ENCODE measurements around the gene BCL7A. TPM values are rescaled to one million over a fixed set of nuclear protein-coding genes. Genes with fewer than 3 reads are reported as not detected.

The BCL7A gene
- total and polyA plus RNA-seq, 4 experiments from 2014 or later, result 1.5 to 3.7 (median 2.8) TPM

- H3K4me1 Mint-ChIP-seq, result peaks cover 1 to 8% (median 3%) of the 10 kb centered on the region in 4 donors
- no peaks in the 10 kb centered on the region for H3K9me3 Mint-ChIP-seq
- CTCF ChIA-PET (ENCODE audit: partially characterized antibody), result no interaction called here
- peak overlapping the region in 2 of 8 donors; percentile 21 to 30 for H3K4me3 Mint-ChIP-seq
- H3K27me3 Mint-ChIP-seq, result peaks cover 0 to 4% of the 10 kb centered on the region in 2 donors
- H3K27ac ChIP-seq (ENCODE audit: low read depth, low read length), result no peak overlapping the region
- peak overlapping the region in 2 of 7 donors; percentile 32 to 62 for H3K27ac Mint-ChIP-seq
- H3K9me3 ChIP-seq (ENCODE audit: control insufficient read depth in 1 of 2, low read length in 2 of 2), result no peaks in the 10 kb centered on the region
- H3K4me1 ChIP-seq (ENCODE audit: insufficient read depth, low read length), result no peaks in the 10 kb centered on the region
- DNase-seq, result no peak
- H3K36me3 ChIP-seq (ENCODE audit: insufficient read depth, low read length), result no peaks in the 10 kb centered on the region
- intact Hi-C loops (cut with micrococcal nuclease), result no loop called here
- no peak overlapping the region for H3K4me3 ChIP-seq (ENCODE audit: low read length in 2 of 2)
- H3K36me3 Mint-ChIP-seq, result no peaks in the 10 kb centered on the region
- H3K27me3 ChIP-seq (ENCODE audit: insufficient read depth, low read length), result no peaks in the 10 kb centered on the region
- POLR2A ChIA-PET (ENCODE audit: partially characterized antibody), result no interaction called here
These were observed 7.3 kb downstream of the BCL7A start for GRCh38 chr12:122028905-122029560.

GRCh38 chr12:122029620-122030423 lies 8.1 kb downstream of the BCL7A start:
- no peaks in the 10 kb centered on the region for H3K4me1 ChIP-seq (ENCODE audit: insufficient read depth, low read length)
- no peak overlapping the region for H3K4me3 ChIP-seq (ENCODE audit: low read length in 2 of 2)
- H3K9me3 ChIP-seq (ENCODE audit: control insufficient read depth in 1 of 2, low read length in 2 of 2), result no peaks in the 10 kb centered on the region
- peak overlapping the region in 1 of 8 donors; percentile 38 for H3K4me3 Mint-ChIP-seq
- CTCF ChIA-PET (ENCODE audit: partially characterized antibody), result interaction anchor here (2.8 kb wide), 1 partner anchor 112 kb away, joined by 12 read pairs; the partner anchor contains the start of gene CFAP251
- no peaks in the 10 kb centered on the region for H3K36me3 ChIP-seq (ENCODE audit: insufficient read depth, low read length)
- no peak for DNase-seq
- peak overlapping the region in 2 of 7 donors; percentile 23 to 48 for H3K27ac Mint-ChIP-seq
- H3K36me3 Mint-ChIP-seq, result no peaks in the 10 kb centered on the region
- H3K27ac ChIP-seq (ENCODE audit: low read depth, low read length), result no peak overlapping the region
- intact Hi-C loops (cut with micrococcal nuclease), result no loop called here
- peaks cover 0 to 4% of the 10 kb centered on the region in 2 donors for H3K27me3 Mint-ChIP-seq
- H3K9me3 Mint-ChIP-seq, result no peaks in the 10 kb centered on the region
- H3K4me1 Mint-ChIP-seq, result peaks cover 1 to 8% (median 3%) of the 10 kb centered on the region in 4 donors
- no peaks in the 10 kb centered on the region for H3K27me3 ChIP-seq (ENCODE audit: insufficient read depth, low read length)
- POLR2A ChIA-PET (ENCODE audit: partially characterized antibody), result no interaction called here

GRCh38 chr12:122030424-122031035 lies 8.8 kb downstream of the BCL7A start:
- intact Hi-C loops (cut with micrococcal nuclease), result no loop called here
- ChIA-PET CTCF (ENCODE audit: partially characterized antibody) (interaction anchor here (2.0 to 2.8 kb wide), 2 partner anchors 11 to 113 kb away, joined by 5 to 12 read pairs; partner anchors contain the start of gene CFAP251), POLR2A (ENCODE audit: partially characterized antibody) (interaction anchor here (0.5 kb wide), 1 partner anchor 368 kb away, joined by 3 read pairs; no protein-coding TSS in a partner anchor)
- Mint-ChIP-seq H3K27me3 (peaks cover 0 to 4% of the 10 kb centered on the region in 2 donors), H3K9me3 (no peaks in the 10 kb centered on the region), H3K36me3 (peaks cover 0 to 3% of the 10 kb centered on the region in 2 donors), H3K4me3 (no peak overlapping the region), H3K4me1 (peaks cover 1 to 8% (median 3%) of the 10 kb centered on the region in 4 donors), H3K27ac (no peak overlapping the region)
- Histone ChIP-seq H3K4me3 (ENCODE audit: low read length in 2 of 2) (no peak overlapping the region), H3K27me3 (ENCODE audit: insufficient read depth, low read length) (no peaks in the 10 kb centered on the region), H3K4me1 (ENCODE audit: insufficient read depth, low read length) (no peaks in the 10 kb centered on the region), H3K27ac (ENCODE audit: low read depth, low read length) (no peak overlapping the region), H3K36me3 (ENCODE audit: insufficient read depth, low read length) (no peaks in the 10 kb centered on the region), H3K9me3 (ENCODE audit: control insufficient read depth in 1 of 2, low read length in 2 of 2) (no peaks in the 10 kb centered on the region)
- no peak for DNase-seq

- no peaks in the 10 kb centered on the region for H3K27me3 ChIP-seq (ENCODE audit: insufficient read depth, low read length)
- H3K27me3 Mint-ChIP-seq, result peaks cover 0 to 4% of the 10 kb centered on the region in 2 donors
- H3K4me1 ChIP-seq (ENCODE audit: insufficient read depth, low read length), result no peaks in the 10 kb centered on the region
- no peak overlapping the region for H3K4me3 Mint-ChIP-seq
- CTCF ChIA-PET (ENCODE audit: partially characterized antibody), result interaction anchor here (1.3 to 2.8 kb wide), 3 partner anchors 10 to 114 kb away, joined by 3 to 12 read pairs (median 5); partner anchors contain the start of gene CFAP251
- H3K9me3 ChIP-seq (ENCODE audit: control insufficient read depth in 1 of 2, low read length in 2 of 2), result no peaks in the 10 kb centered on the region
- H3K9me3 Mint-ChIP-seq, result no peaks in the 10 kb centered on the region
- POLR2A ChIA-PET (ENCODE audit: partially characterized antibody), result no interaction called here
- peak overlapping the region in 1 of 7 donors; percentile 30 for H3K27ac Mint-ChIP-seq
- peaks cover 1 to 8% (median 3%) of the 10 kb centered on the region in 4 donors for H3K4me1 Mint-ChIP-seq
- no peaks in the 10 kb centered on the region for H3K36me3 ChIP-seq (ENCODE audit: insufficient read depth, low read length)
- peak in 2 of 5 donors; percentile 19 to 24 for DNase-seq
- H3K36me3 Mint-ChIP-seq, result peaks cover 0 to 3% of the 10 kb centered on the region in 2 donors
- H3K4me3 ChIP-seq (ENCODE audit: low read length in 2 of 2), result no peak overlapping the region
- no peak overlapping the region for H3K27ac ChIP-seq (ENCODE audit: low read depth, low read length)
- intact Hi-C loops (cut with micrococcal nuclease), result no loop called here
These were observed 9.9 kb downstream of the BCL7A start for GRCh38 chr12:122031342-122032216.

GRCh38 chr12:122032580-122032979 lies 10.9 kb downstream of the BCL7A start:
- Histone ChIP-seq H3K27ac (ENCODE audit: low read depth, low read length) (no peak overlapping the region), H3K27me3 (ENCODE audit: insufficient read depth, low read length) (no peaks in the 10 kb centered on the region), H3K4me3 (ENCODE audit: low read length in 2 of 2) (no peak overlapping the region), H3K36me3 (ENCODE audit: insufficient read depth, low read length) (no peaks in the 10 kb centered on the region), H3K9me3 (ENCODE audit: control insufficient read depth in 1 of 2, low read length in 2 of 2) (no peaks in the 10 kb centered on the region), H3K4me1 (ENCODE audit: insufficient read depth, low read length) (no peaks in the 10 kb centered on the region)
- no peak for DNase-seq
- ChIA-PET CTCF (ENCODE audit: partially characterized antibody) (interaction anchor here (1.1 to 2.8 kb wide), 4 partner anchors 9 to 115 kb away, joined by 3 to 12 read pairs (median 4); partner anchors contain the start of gene CFAP251), POLR2A (ENCODE audit: partially characterized antibody) (no interaction called here)
- H3K4me3 Mint-ChIP-seq, result no peak overlapping the region
- peaks cover 0 to 3% of the 10 kb centered on the region in 2 donors for H3K36me3 Mint-ChIP-seq
- intact Hi-C loops (cut with micrococcal nuclease), result no loop called here
- peaks cover 0 to 4% of the 10 kb centered on the region in 2 donors for H3K27me3 Mint-ChIP-seq
- peaks cover 1 to 8% (median 3%) of the 10 kb centered on the region in 4 donors for H3K4me1 Mint-ChIP-seq
- no peak overlapping the region for H3K27ac Mint-ChIP-seq
- no peaks in the 10 kb centered on the region for H3K9me3 Mint-ChIP-seq

- CTCF ChIA-PET (ENCODE audit: partially characterized antibody), result no interaction called here
- POLR2A ChIA-PET (ENCODE audit: partially characterized antibody), result no interaction called here
- H3K36me3 ChIP-seq (ENCODE audit: insufficient read depth, low read length), result no peaks in the 10 kb centered on the region
These were observed 13.6 kb downstream of the BCL7A start for GRCh38 chr12:122035292-122035691.

More at GRCh38 chr12:122035292-122035691, 13.6 kb downstream of the BCL7A start:
- H3K9me3 ChIP-seq (ENCODE audit: control insufficient read depth in 1 of 2, low read length in 2 of 2), result no peaks in the 10 kb centered on the region
- intact Hi-C loops (cut with micrococcal nuclease), result no loop called here
- no peaks in the 10 kb centered on the region for H3K4me1 ChIP-seq (ENCODE audit: insufficient read depth, low read length)
- H3K4me1 Mint-ChIP-seq, result peaks cover 0 to 3% (median 0%) of the 10 kb centered on the region in 4 donors
- peaks cover 0 to 3% of the 10 kb centered on the region in 2 donors for H3K36me3 Mint-ChIP-seq
- no peak overlapping the region for H3K4me3 Mint-ChIP-seq
- no peak overlapping the region for H3K27ac Mint-ChIP-seq
- no peak overlapping the region for H3K4me3 ChIP-seq (ENCODE audit: low read length in 2 of 2)
- H3K27me3 ChIP-seq (ENCODE audit: insufficient read depth, low read length), result no peaks in the 10 kb centered on the region
- no peak for DNase-seq
- H3K27ac ChIP-seq (ENCODE audit: low read depth, low read length), result no peak overlapping the region
- H3K9me3 Mint-ChIP-seq, result no peaks in the 10 kb centered on the region
- H3K27me3 Mint-ChIP-seq, result no peaks in the 10 kb centered on the region

Data from CD4-positive, alpha-beta memory T cell (primary cell).